ENCODE measurements around the gene EDN2. TPM values are rescaled to one million over a fixed set of nuclear protein-coding genes. Genes with fewer than 3 reads are reported as not detected.

EDN2 gene
- total RNA-seq, 1 experiment from 2014 or later, result 0.24 TPM

GRCh38 chr1:41523071-41523470 lies 38.6 kb upstream of the EDN2 start:
- H3K4me2 ChIP-seq (ENCODE audit: insufficient read depth, insufficient read length, low read length), result no peak overlapping the region
- TF ChIP-seq CTCF (conservative IDR thresholded peaks at IDR 0.05), result no peak
- no peak for DNase-seq
- no peak overlapping the region for H4K91ac ChIP-seq (ENCODE audit: insufficient read length, low read depth, low read length)
- H4K20me1 ChIP-seq (ENCODE audit: control insufficient read depth, insufficient read depth, insufficient read length), result no peaks in the 10 kb centered on the region
- H3K27me3 Mint-ChIP-seq (ENCODE audit: low read depth), result peaks cover 3% of the 10 kb centered on the region; the same call in 1 of the 2 replicates
- no CpG with 5 or more reads among the region's 10 CpGs for WGBS (ENCODE audit: extremely low coverage, insufficient read length, low lambda C conversion rate)
- H3K4me3 Mint-ChIP-seq, result no peak overlapping the region; a peak in 1 of 5 replicates
- H3K36me3 Mint-ChIP-seq (ENCODE audit: insufficient read depth in 1 of 3, low read depth in 3 of 3), result no peaks in the 10 kb centered on the region; a peak in 1 of 7 replicates
- no peaks in the 10 kb centered on the region for H3K79me2 ChIP-seq (ENCODE audit: insufficient read depth, low read length)
- no peak overlapping the region for H3T11ph ChIP-seq (ENCODE audit: low read length)
- no peaks in the 10 kb centered on the region for H3K27me3 ChIP-seq (ENCODE audit: insufficient read depth, low read length)
- no peak overlapping the region for H3K23ac ChIP-seq (ENCODE audit: insufficient read length, low read depth, low read length)
- H2BK120ac ChIP-seq (ENCODE audit: low read depth, low read length, poor library complexity, severe bottlenecking), result no peak overlapping the region
- H3K4me1 ChIP-seq (ENCODE audit: insufficient read depth, low read length), result no peaks in the 10 kb centered on the region
- H2BK12ac ChIP-seq (ENCODE audit: insufficient read length, low read depth, low read length), result no peak overlapping the region
- H3K27ac ChIP-seq (ENCODE audit: insufficient read length, low read depth, low read length), result no peak overlapping the region
- H3K4me1 Mint-ChIP-seq, result peaks cover 0 to 12% of the 10 kb centered on the region in 2 experiments; a peak in 2 of 4 replicates
- H3K18ac ChIP-seq (ENCODE audit: insufficient read length, low read depth, low read length), result no peak overlapping the region
- H2BK15ac ChIP-seq (ENCODE audit: low read depth, low read length), result no peak overlapping the region
- H4K8ac ChIP-seq (replicated peaks; ENCODE audit: insufficient read length, low read depth, low read length), result no peak overlapping the region
- no peak overlapping the region for H3K4ac ChIP-seq (ENCODE audit: low read depth, low read length)
- no peak overlapping the region for H2AFZ ChIP-seq (ENCODE audit: low read length)
- H3K9ac ChIP-seq (ENCODE audit: extremely low read depth, insufficient read length, low read length), result no peak overlapping the region
- H3K9me3 ChIP-seq (ENCODE audit: control insufficient read depth, low read depth, low read length), result no peaks in the 10 kb centered on the region
- H3K14ac ChIP-seq (ENCODE audit: insufficient read depth, low read length), result no peak overlapping the region
- H2BK20ac ChIP-seq (ENCODE audit: low read depth, low read length, poor library complexity, severe bottlenecking), result no peak overlapping the region
- H2AK5ac ChIP-seq (ENCODE audit: insufficient read length, low read length), result no peak overlapping the region
- no peak overlapping the region for H2BK5ac ChIP-seq (ENCODE audit: insufficient read length, low read length)
- no peaks in the 10 kb centered on the region for H3K79me1 ChIP-seq (ENCODE audit: insufficient read depth, low read depth, low read length, poor library complexity, severe bottlenecking)
- no peak overlapping the region for H3K56ac ChIP-seq (ENCODE audit: insufficient read length, low read depth, low read length)
- no peak overlapping the region for H4K5ac ChIP-seq (ENCODE audit: insufficient read length, low read depth, low read length)
- no peak overlapping the region; a peak in 1 of 7 replicates for H3K27ac Mint-ChIP-seq
- peaks cover 2 to 13% of the 10 kb centered on the region in 2 experiments; a peak in 2 of 5 replicates for H3K9me3 Mint-ChIP-seq
- no peaks in the 10 kb centered on the region for H3K23me2 ChIP-seq (ENCODE audit: insufficient read length, low read depth, low read length, poor library complexity, severe bottlenecking)

All from H9 (cell line).